HPDE6-E6E7 (cell line): Measurements from ENCODE around the gene OTOGL.

Source experiments
- DNase-seq: peaks from one replicate; pipeline ENCODE4 v3.0.0; 2011; ENCODE audit warnings: missing footprints; ENCODE audit errors: extremely low spot score

The OTOGL gene

DNA sequence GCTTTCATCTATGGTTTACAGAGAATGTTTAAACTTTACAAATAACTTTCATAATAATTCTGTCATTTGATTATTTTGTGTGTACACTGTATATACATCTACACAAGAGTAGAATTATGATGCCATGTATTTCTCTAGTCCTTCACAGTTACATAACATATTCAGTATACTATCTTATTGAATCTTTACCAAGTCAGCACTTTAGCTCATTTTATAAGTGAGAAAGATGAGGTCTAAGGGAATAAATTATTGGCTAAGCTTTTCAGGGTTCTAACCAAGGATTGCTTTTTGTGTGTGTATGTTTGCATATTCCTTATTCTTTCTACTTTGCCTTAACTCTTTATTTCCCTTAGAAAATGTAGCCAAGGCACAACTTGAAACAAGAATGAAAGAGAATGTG lies 260.4 kb downstream of the OTOGL start:
- no peak for DNase-seq

DNA sequence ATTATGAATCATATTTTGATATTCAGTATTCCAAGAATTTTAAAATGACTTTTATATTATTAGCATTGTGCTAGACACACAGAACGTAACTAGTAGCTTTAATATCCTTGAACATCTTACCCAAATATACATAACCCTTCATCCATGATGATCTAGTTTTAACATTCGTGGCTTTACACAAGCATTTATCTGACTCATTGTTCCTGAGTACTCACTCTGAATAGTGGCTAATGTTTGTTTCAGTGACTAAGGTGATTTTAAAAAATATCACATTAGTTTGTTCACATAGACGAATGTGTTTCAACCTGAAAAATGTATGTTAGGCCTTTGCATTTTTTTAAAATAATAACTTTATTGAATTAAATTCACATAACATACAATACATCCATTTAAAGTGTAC lies 264.7 kb downstream of the OTOGL start:
- no peak for DNase-seq

DNA sequence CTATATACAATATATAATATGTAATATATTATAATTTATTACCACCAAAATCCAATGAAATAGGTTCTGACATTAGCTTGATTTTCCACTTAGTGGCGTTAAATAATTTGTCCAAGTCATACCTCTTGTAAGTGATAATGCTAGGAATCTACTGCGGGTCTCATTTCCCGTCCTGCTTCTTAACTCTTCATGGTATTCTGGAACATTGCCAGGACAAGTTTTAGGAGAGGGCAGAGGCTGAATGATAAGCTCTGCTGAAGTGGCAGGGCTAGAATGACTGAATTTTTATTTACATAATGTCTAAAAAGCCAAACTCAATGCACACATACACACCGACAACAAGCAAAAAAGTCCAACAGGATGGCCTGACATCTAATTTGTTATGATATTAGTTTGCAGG lies 274.3 kb downstream of the OTOGL start:
- no peak for DNase-seq

DNA sequence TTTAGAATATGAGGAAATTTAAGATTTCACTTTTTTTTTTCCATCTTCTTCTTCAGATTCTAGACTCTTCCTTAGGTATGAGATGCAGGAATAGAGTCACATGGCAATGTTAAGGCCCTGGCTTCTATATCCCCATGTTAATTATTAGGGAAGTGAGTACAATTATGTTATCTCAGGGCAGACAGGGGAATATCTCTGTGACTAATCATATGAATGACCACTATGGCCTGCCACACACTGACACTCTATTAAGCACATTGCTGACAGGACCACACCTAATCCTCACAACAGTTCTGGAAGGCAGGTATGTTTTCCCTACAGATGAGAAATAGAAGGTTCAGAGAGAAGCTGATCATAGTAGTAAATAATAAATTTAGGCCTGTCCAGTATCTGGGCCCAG lies 275.3 kb downstream of the OTOGL start:
- DNase-seq = no peak

DNA sequence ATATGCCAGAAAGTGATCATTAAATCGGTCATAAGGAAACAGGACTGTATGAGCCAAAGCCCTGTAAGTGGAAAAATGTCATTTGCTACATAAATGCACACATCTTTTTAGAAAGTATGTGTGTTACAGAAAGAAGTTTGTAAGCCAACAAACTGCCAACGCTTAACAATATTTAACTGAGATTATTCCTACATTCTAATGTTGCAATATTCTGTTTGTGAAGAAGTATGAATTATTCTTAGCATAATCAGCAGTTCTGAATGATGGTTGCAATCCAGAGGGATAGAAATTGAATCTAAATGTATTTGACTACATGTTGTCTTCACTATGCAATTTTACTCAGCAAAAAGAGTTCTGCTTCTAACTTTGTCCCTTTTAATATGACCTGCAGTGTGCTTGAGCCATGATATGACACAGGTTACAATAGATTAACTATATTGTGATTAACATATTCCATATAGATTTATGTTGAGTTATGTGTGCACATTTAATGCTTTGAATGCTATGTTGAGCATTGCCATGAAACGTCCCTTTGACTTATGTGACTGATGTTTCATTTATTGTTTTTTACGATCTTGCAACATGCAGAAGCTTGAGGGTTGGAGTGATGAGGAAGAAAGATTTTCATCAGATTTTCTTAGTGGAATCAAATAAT lies 277.9 kb downstream of the OTOGL start:
- no peak for DNase-seq

DNA sequence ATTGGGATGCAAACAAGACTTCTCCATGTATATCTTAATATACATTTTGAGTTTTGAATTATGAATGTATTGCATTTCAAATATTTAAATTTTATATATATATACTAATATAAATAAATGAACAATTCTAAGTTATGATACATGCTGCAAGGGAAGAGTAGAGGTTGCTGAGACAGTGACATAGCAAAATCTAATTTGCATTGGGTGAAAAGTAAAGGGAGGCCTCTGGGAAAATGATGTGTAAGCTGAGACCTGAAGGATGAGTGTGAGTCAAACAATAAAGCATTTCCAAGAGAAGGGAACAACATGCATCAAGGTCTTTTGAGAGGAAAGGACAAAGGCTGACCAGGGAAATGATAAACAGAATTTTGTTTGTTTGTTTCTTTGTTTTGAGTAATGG lies 281.8 kb downstream of the OTOGL start:
- DNase-seq = no peak

DNA sequence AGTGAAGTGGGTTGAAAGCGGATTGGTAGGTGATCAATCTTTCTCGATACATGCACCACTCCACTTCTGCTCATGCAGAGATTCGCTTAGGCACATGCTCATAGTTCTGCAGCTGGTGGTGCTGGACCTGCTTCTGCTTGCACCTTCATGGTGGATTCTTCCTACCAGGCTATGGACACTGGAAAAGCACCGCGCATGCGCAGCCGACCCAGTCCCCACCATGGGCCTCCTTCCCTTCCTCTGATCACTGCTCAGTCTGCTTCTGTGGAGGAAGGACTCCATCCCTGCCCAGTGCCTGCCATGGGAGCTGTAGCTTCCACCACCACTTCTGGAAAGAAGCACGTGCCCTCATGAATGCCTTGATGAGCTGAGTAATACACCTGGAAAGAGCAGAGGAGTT lies 282.9 kb downstream of the OTOGL start:
- no peak for DNase-seq

DNA sequence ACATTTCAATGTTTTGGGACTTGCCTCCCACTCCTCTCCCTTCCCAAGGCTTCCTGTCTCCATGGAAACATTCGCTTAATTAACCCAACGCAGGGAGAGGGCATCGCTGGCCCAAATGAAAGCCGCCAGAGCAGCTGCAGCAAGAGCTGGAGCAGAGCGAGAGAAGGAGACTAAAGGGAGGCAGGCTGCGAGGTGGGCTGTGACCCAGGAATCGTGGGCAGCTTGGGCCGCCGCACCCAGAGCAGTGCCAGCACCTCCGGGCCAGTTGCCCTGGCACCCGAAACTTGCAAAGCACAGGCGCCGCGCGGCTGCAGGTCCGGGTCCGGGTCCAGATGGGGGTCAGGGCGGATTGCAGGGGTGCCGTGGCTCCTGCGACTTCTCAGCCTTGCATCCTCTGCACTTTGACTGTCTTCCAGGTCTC lies 301.2 kb downstream of the OTOGL start:
- no peak for DNase-seq

DNA sequence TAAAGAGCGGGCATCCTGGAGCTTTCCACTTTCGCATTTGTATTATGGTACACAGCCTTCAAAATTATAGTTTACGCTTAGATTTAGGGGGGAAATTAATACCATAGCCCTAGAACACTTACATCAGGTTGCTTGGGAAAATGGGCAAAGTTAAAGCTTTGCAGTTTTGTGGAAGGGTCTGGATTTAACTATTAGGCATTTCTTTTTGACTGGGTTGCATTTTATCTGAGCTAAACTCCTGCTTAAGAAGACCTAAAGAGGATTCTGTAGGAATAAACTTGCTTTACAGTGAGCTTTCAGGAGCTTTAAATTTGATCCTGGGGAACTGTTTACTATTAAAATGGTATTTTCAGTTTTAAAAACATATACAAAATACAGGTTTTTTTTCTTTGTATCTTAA lies 301.9 kb downstream of the OTOGL start:
- DNase-seq = no peak

DNA sequence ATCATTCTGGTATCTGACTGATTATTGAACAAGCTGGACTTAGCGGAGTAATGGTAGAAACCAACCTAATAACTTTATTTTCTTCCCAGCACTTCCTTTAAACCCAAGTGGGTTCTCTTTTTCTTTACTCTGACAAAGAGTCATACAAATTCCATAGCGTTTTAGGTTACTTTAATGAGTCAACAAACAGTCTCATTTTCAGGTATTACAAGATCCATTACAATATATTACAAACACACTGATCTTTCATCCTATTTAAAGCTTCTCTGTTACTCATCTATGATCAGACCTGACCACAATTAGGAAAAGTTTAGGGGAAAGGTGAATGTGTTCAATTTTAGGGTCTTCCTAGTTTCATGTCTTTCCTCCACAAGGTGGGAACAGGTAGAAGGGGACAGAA lies 305.3 kb downstream of the OTOGL start:
- no peak for DNase-seq

DNA sequence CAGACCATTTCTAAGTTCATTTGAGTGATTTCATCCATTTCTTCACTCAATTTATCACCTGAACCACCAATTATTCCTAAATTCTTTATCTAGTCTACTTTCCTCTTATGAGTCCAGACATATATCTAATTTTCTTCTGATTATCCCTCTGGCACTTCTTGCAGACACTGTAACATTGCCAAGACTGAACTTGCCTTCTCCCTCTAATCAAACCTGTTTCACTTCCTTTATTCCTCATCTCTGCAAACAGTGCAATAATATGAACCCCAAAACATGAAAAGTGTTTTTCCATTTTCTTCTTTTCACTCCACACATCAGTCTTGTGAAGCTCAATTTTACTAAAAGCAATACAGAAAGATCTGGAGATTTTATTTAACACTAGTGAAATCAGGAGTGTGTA lies 306.9 kb downstream of the OTOGL start:
- no peak for DNase-seq

DNA sequence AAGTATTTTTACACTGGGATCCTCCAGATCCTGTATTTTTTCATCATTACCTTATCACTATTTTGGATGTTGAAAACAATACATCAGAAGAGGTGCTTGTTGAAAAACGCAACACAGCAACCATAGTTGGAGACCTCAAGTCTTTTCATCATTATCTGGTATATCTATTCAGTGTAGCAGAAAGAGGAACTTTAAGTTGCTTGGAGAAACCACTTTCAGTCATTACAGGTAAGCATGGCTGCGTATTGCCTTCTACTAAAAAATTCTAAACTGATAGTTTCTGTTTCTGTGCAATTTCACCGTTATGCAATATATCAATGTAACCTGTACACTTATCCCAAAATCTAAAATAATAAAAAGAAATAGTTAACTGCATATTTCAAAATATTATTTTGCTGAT lies 312.4 kb downstream of the OTOGL start:
- DNase-seq = no peak

DNA sequence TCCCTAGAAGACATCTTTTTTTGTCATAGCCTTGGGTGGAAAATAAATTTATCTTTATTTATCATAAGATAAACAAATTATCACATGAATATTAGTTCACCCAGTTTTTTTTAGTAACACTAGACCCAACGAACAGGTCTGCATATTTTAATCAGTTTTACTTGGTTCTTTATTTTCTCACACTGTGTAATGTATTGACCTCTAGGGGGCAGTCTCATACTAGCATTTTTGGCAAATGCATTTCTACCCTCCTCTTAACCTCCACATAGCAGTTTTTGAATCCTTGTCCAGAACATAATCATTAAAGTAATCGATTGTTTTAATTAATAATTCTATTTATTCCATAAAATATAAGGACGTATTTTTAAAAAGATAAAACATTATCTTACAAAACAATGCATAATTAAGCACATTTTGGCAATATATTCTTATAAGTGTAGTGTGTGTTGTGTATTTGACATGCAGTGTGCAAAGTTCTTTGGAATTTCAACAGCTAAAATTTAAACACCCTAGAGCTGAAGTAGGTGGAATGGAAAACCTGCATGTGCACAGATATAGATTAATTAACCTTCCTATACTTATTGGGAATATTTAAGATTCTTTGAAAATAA lies 313.1 kb downstream of the OTOGL start:
- peak; percentile 6 for DNase-seq

DNA sequence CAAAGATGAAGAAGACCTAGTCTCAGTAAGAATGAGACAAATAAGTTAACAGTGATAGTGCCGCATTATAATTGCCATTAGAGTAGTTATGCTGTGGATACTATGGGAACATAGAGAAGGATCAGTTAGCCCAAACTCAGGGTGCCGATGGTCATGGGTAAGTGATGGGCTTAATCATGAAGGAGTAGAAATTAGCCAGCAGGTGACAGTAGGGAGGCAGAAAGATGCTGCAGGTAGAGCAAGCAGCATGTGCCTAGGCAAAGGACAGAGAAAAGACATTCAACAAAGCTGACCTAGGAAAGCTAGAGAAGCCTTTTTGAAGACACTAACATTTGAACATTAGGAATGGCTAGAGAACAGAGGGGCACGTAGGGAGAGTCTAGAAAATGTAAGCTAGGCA lies 314.1 kb downstream of the OTOGL start:
- no peak for DNase-seq

DNA sequence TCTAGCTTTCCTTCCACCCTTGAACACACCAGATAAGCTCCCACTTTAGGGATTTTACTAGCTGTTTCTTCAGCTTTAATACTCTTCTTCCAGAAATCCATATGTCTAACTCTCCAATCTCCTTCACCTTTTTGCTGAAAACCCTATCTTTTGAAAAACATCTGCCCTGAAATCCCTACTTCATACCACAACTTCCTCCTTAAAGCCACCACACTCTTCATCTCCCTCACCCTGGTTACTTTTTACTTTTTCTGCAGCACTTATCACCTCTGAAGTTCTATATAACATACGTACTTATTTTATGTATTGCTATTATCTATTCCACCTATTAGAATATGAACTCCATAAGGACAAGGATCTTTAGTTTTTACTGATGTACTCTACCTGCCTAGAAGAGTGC lies 316.1 kb downstream of the OTOGL start:
- no peak for DNase-seq

DNA sequence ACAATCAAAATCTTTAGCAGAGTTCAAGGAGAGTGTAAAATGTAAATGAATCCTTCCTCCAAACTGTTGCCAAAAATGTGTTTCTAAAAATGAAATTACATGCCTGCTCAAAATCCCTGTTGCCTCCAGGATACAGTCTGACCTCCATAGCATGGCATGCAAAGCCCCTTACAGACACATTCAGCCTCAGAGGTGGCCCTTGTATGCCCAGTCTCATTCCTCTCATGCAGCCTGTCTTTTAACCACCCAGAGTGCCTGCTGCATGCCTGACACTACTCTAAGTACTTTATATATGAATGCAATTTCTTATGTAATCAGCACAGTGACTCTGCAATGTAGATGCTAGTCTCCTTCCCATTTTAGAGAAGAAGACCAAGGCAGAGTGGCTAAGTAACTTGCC lies 320.3 kb downstream of the OTOGL start:
- no peak for DNase-seq

DNA sequence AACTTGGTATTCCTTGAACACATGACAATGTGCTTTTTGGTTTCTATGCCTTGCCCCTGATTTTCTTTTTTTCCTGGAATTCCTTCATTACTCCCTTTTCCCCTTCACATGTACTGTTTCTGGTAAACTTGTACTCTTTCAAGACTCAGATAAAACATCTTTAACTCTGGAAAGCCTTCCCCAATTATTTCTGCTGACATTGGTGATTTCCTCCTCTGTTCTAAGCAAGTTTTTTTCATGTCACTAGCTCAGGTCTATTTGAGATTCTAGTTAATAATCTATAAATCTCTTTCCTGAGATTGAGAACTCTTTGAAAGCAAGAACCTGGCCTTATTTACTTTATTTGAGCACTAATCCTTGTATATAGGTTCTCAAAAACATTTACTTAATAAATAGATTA lies 320.7 kb downstream of the OTOGL start:
- no peak for DNase-seq

DNA sequence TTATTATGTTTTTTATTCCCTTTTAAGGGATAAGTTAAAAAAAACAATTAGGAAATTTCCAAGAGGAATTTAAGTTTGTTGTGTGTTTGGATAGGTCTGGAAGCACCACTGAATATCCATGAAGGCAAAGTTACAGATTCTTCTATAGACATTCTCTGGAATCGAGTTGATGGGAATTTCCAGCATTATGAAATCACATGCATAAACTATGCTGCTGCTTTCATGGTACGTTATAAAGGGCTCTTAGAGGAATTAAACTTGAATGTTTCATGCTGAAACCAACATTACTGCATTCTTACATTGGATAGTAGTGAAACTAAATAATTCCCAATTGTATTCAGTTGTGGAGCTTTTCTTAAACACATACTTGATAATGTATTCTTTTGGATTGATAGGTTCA lies 323.2 kb downstream of the OTOGL start:
- no peak for DNase-seq
